Type B pancreatic cell (in vitro differentiated cells): Measurements from ENCODE around the gene CDC6. TPM values are rescaled to one million over a fixed set of nuclear protein-coding genes. Genes with fewer than 3 reads are reported as not detected.

Experiments
- DNase-seq: peaks from one replicate; pipeline ENCODE4 v3.0.0; 2021; ENCODE audit warnings: mixed read lengths; ENCODE audit not compliant: unreplicated experiment; ENCODE audit errors: extremely low spot score
- H3K27ac Mint-ChIP-seq: 2 replicates; pipeline ENCODE4 v1.8.0; 2021; ENCODE audit warnings: mild to moderate bottlenecking, mixed read lengths
- H3K27me3 Mint-ChIP-seq: 2 replicates; pipeline ENCODE4 v1.8.0; 2021; ENCODE audit warnings: mixed read lengths
- H3K36me3 Mint-ChIP-seq: 2 replicates; pipeline ENCODE4 v1.8.0; 2021; ENCODE audit warnings: mixed read lengths
- H3K4me1 Mint-ChIP-seq: one replicate; pipeline ENCODE4 v1.8.0; 2021; ENCODE audit warnings: mixed read lengths; ENCODE audit not compliant: unreplicated experiment
- H3K4me3 Mint-ChIP-seq: 2 replicates; pipeline ENCODE4 v1.8.0; 2021; ENCODE audit warnings: mild to moderate bottlenecking, mixed read lengths
- H3K9me3 Mint-ChIP-seq: 2 replicates; pipeline ENCODE4 v1.8.0; 2021; ENCODE audit warnings: mixed read lengths
- CTCF ChIP-seq: fragments of 200-600 bp; sonication (generic); conservative IDR thresholded peaks from 2 replicates; pipeline ENCODE4 v1.5.0; 2021; ENCODE audit warnings: antibody characterized with exemption, mild to moderate bottlenecking
- total RNA-seq: library from RNA; stranded (reverse); gene quantifications from 2 replicates; pipeline ENCODE4 v1.2.1, GENCODE V29; 2021; ENCODE audit warnings: low replicate concordance

The CDC6 gene
- total RNA-seq, 1 donor from 2014 or later = 50.3 TPM

GRCh38 chr17:40329839-40330794, 42.4 kb downstream of the CDC6 start:
- Mint-ChIP-seq H3K27me3 (no peaks in the 10 kb centered on the region), H3K36me3 (peaks cover 12% of the 10 kb centered on the region), H3K9me3 (no peaks in the 10 kb centered on the region), H3K4me3 (no peak overlapping the region), H3K27ac (no peak overlapping the region), H3K4me1 (peaks cover 42% of the 10 kb centered on the region)
- DNase-seq = no peak
- no peak for TF ChIP-seq CTCF

GRCh38 chr17:40330850-40331470, 43.3 kb downstream of the CDC6 start:
- no peak for TF ChIP-seq CTCF
- H3K4me3 Mint-ChIP-seq = no peak overlapping the region
- no peaks in the 10 kb centered on the region for H3K9me3 Mint-ChIP-seq
- peak overlapping the region; percentile 22 for H3K27ac Mint-ChIP-seq
- H3K36me3 Mint-ChIP-seq = peaks cover 13% of the 10 kb centered on the region
- peaks cover 44% of the 10 kb centered on the region for H3K4me1 Mint-ChIP-seq
- no peaks in the 10 kb centered on the region for H3K27me3 Mint-ChIP-seq
- no peak for DNase-seq

- no peak for TF ChIP-seq CTCF
- H3K4me3 Mint-ChIP-seq = no peak overlapping the region
- peaks cover 13% of the 10 kb centered on the region for H3K36me3 Mint-ChIP-seq
- H3K27me3 Mint-ChIP-seq = no peaks in the 10 kb centered on the region
- peaks cover 43% of the 10 kb centered on the region for H3K4me1 Mint-ChIP-seq
- no peaks in the 10 kb centered on the region for H3K9me3 Mint-ChIP-seq
- peak overlapping the region; percentile 22 for H3K27ac Mint-ChIP-seq
- no peak for DNase-seq
These were observed 44.3 kb downstream of the CDC6 start for GRCh38 chr17:40331743-40332641.

DNA sequence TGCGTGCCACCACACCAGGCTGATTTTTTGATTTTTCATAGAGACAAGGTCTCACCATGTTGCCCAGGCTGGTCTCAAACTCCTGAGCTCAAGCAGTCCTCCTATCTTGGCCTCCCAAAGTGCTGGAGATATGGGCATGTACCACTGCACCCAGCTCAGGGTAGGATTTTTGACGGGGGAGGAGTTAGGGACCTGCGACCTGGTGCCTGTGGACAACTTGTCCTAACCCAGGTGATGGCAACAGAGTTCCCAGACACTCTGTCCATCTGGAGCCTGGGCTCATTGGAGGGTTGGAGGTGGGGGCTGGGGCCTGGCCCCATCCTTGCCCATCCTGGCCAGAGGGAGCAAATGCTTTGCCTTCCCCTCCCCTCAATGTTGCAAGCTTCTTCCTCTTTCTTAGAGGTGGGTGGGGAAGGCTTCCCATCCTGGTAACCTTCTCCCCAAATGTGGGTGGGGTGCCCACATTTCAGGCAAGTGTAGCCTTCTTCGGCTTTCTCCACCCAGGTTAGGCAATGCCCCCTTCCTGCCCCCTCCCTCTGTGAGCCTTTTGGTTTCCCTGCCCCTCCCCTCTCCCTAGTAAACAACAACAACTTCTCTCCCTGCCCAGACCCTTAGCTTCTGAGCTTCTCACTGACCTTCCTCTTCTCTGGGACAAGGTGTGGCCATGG, 46.2 kb downstream of the CDC6 start:
- H3K4me1 Mint-ChIP-seq = peaks cover 32% of the 10 kb centered on the region
- DNase-seq = no peak
- peak overlapping the region; percentile 54 for H3K27ac Mint-ChIP-seq
- no peak overlapping the region for H3K4me3 Mint-ChIP-seq
- no peaks in the 10 kb centered on the region for H3K9me3 Mint-ChIP-seq
- H3K36me3 Mint-ChIP-seq = peaks cover 13% of the 10 kb centered on the region
- no peak for TF ChIP-seq CTCF
- H3K27me3 Mint-ChIP-seq = no peaks in the 10 kb centered on the region

DNA sequence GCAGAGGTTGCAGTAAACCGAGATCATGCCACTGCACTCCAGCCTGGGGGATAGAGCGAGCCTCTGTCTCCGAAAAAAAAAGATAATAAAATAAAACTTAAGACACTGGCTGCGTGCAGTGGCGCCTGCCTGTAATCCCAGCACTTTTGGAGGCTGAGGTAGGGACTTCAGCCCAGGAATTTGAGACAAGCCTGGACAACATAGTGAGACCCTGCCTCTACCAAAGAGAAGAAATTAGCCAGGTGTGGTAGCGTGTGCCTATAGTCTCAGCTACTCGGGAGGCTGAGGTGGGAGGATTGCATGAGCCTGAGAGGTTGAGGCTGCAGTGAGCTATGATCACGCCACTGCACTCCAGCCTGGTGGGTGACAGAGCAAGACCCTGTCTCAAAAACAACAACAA, 47.9 kb downstream of the CDC6 start:
- DNase-seq = no peak
- H3K4me1 Mint-ChIP-seq = peaks cover 44% of the 10 kb centered on the region
- H3K4me3 Mint-ChIP-seq = no peak overlapping the region
- no peak overlapping the region for H3K27ac Mint-ChIP-seq
- no peaks in the 10 kb centered on the region for H3K9me3 Mint-ChIP-seq
- no peak for TF ChIP-seq CTCF
- no peaks in the 10 kb centered on the region for H3K27me3 Mint-ChIP-seq
- H3K36me3 Mint-ChIP-seq = peaks cover 17% of the 10 kb centered on the region
